WERI-Rb-1 (cell line): ENCODE results near the gene PDE3A.

Source experiments
- DNase-seq: peaks from one replicate; pipeline ENCODE4 v3.0.0-alpha.2; 2020
- H3K27ac ChIP-seq: fragments of 250-450 bp; sonication (Bioruptor Pico); 2 replicates; pipeline ENCODE4 v1.5.1; 2020; ENCODE audit warnings: mild to moderate bottlenecking, moderate library complexity
- H3K27me3 ChIP-seq: fragments of 250-450 bp; sonication (Bioruptor Pico); 2 replicates; pipeline ENCODE4 v1.5.1; 2021; ENCODE audit warnings: mild to moderate bottlenecking, low read depth, moderate library complexity; ENCODE audit not compliant: insufficient read depth, severe bottlenecking
- H3K36me3 ChIP-seq: fragments of 250-450 bp; sonication (Bioruptor Pico); 2 replicates; pipeline ENCODE4 v1.5.1; 2020; ENCODE audit warnings: mild to moderate bottlenecking, moderate library complexity
- H3K4me3 ChIP-seq: 2 replicates; pipeline ENCODE4 v1.5.1; 2011; ENCODE audit warnings: low read depth, mild to moderate bottlenecking, control low read depth, low read length
- H3K9me3 ChIP-seq: fragments of 250-450 bp; sonication (Bioruptor Pico); 2 replicates; pipeline ENCODE4 v1.5.1; 2021; ENCODE audit warnings: mild to moderate bottlenecking, moderate library complexity; ENCODE audit not compliant: severe bottlenecking
- CTCF ChIP-seq: IDR thresholded peaks from 2 replicates; pipeline ENCODE4 v1.5.1; 2011; ENCODE audit warnings: low read depth, mild to moderate bottlenecking, control low read depth, inconsistent platforms, low read length

The PDE3A gene

GRCh38 chr12:20590570-20590969, 222.2 kb downstream of the PDE3A start:
- Histone ChIP-seq H3K27ac (no peak overlapping the region), H3K9me3 (no peaks in the 10 kb centered on the region), H3K4me3 (no peak overlapping the region), H3K36me3 (no peaks in the 10 kb centered on the region), H3K27me3 (no peaks in the 10 kb centered on the region)
- DNase-seq = no peak
- no peak for TF ChIP-seq CTCF

- Histone ChIP-seq H3K27ac (no peak overlapping the region), H3K27me3 (no peaks in the 10 kb centered on the region), H3K9me3 (no peaks in the 10 kb centered on the region), H3K4me3 (no peak overlapping the region), H3K36me3 (no peaks in the 10 kb centered on the region)
- DNase-seq = no peak
- TF ChIP-seq CTCF = no peak
These were observed 224.2 kb downstream of the PDE3A start for GRCh38 chr12:20592556-20592955.

- DNase-seq = no peak
- H3K27ac ChIP-seq = no peak overlapping the region
- no peak for TF ChIP-seq CTCF
- no peaks in the 10 kb centered on the region for H3K27me3 ChIP-seq
- no peaks in the 10 kb centered on the region for H3K9me3 ChIP-seq
- H3K4me3 ChIP-seq = no peak overlapping the region
- H3K36me3 ChIP-seq = no peaks in the 10 kb centered on the region
These were observed 225.3 kb downstream of the PDE3A start for GRCh38 chr12:20593611-20594010.

GRCh38 chr12:20596061-20596460, 227.7 kb downstream of the PDE3A start:
- no peak overlapping the region for H3K4me3 ChIP-seq
- H3K27ac ChIP-seq = no peak overlapping the region
- DNase-seq = no peak
- H3K27me3 ChIP-seq = no peaks in the 10 kb centered on the region
- no peak for TF ChIP-seq CTCF
- no peaks in the 10 kb centered on the region for H3K9me3 ChIP-seq
- no peaks in the 10 kb centered on the region for H3K36me3 ChIP-seq

GRCh38 chr12:20599757-20600156, 231.4 kb downstream of the PDE3A start:
- TF ChIP-seq CTCF = no peak
- H3K27me3 ChIP-seq = no peaks in the 10 kb centered on the region
- no peak overlapping the region for H3K4me3 ChIP-seq
- no peaks in the 10 kb centered on the region for H3K9me3 ChIP-seq
- no peak for DNase-seq
- no peak overlapping the region for H3K27ac ChIP-seq
- H3K36me3 ChIP-seq = no peaks in the 10 kb centered on the region

GRCh38 chr12:20601668-20602280, 233.4 kb downstream of the PDE3A start:
- TF ChIP-seq CTCF = 0 out of 2 replicates have a peak, but pooled peaks have one; percentile 5
- no peak for DNase-seq
- no peak overlapping the region for H3K4me3 ChIP-seq
- no peaks in the 10 kb centered on the region for H3K27me3 ChIP-seq
- H3K36me3 ChIP-seq = no peaks in the 10 kb centered on the region
- H3K9me3 ChIP-seq = no peaks in the 10 kb centered on the region
- H3K27ac ChIP-seq = no peak overlapping the region
